D341Med (cell line): ENCODE results near the gene SGF29.
A peak's percentile ranks its signal among the peaks of the same experiment; 100 is the strongest.
"Not testable (repeated sequence)": the region's sequence is repeated elsewhere in the genome, so short reads cannot be mapped to it uniquely, and the experiment has no call there.

ENCODE experiments used
- DNase-seq: peaks from one replicate; pipeline ENCODE4 v3.0.0; 2012; ENCODE audit warnings: low spot score

Gene SGF29

GRCh38 chr16:28612359-28613280 lies 58.9 kb downstream of the SGF29 start:
- not testable (repeated sequence) for DNase-seq

GRCh38 chr16:28613912-28614311 lies 60.2 kb downstream of the SGF29 start:
- not testable (repeated sequence) for DNase-seq

GRCh38 chr16:28614561-28614960 lies 60.8 kb downstream of the SGF29 start:
- not testable (repeated sequence) for DNase-seq

- not testable (repeated sequence) for DNase-seq
Observed at GRCh38 chr16:28615486-28616223, 61.9 kb downstream of the SGF29 start.

- not testable (repeated sequence) for DNase-seq
Observed at GRCh38 chr16:28616224-28616577, 62.5 kb downstream of the SGF29 start.

GRCh38 chr16:28616636-28617035 lies 62.9 kb downstream of the SGF29 start:
- no peak for DNase-seq

GRCh38 chr16:28617874-28618273 lies 64.2 kb downstream of the SGF29 start:
- no peak for DNase-seq

GRCh38 chr16:28620316-28620715 lies 66.6 kb downstream of the SGF29 start:
- DNase-seq, result not testable (repeated sequence)

- no peak for DNase-seq
Observed at GRCh38 chr16:28621481-28622155, 67.9 kb downstream of the SGF29 start.

GRCh38 chr16:28622532-28623171 lies 68.9 kb downstream of the SGF29 start:
- not testable (repeated sequence) for DNase-seq

GRCh38 chr16:28623172-28623711 lies 69.5 kb downstream of the SGF29 start:
- DNase-seq, result peak; percentile 27

- DNase-seq, result not testable (repeated sequence)
Observed at GRCh38 chr16:28630905-28631304, 77.2 kb downstream of the SGF29 start.

GRCh38 chr16:28636093-28636823 lies 82.5 kb downstream of the SGF29 start:
- DNase-seq, result not testable (repeated sequence)

GRCh38 chr16:28637765-28638164 lies 84.0 kb downstream of the SGF29 start, which contains the start of gene NPIPB8:
NPIPB8 (plus strand) TSS chr16:28638065; CDS start chr16:28638361, 296 bp downstream.
- not testable (repeated sequence) for DNase-seq

GRCh38 chr16:28638359-28638758 lies 84.6 kb downstream of the SGF29 start:
- not testable (repeated sequence) for DNase-seq

- not testable (repeated sequence) for DNase-seq
Observed at GRCh38 chr16:28639959-28640358, 86.2 kb downstream of the SGF29 start.
